ENCODE results near the gene RUNX2.
A peak's percentile ranks its signal among the peaks of the same experiment; 100 is the strongest.

Gene RUNX2

DNA sequence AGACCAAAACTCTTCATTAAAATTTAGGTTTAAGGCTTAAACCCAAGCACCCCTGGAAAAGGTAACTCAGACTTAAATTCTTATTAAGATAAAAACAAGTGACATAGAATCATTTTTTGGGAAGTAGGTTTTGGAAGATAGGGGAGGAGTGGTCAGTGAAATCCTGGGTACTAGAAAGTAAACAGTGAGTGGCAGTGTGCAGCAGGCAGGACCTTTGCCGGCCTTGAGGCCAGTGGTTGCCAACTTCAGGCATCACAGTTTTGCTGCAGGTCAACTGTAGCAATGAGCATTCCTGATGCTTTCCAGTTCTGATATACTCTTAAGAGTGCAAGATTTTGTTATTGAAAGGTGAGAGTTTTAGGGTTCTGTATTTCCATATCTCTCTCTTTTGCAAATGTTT, 118.9 kb downstream of the RUNX2 start:
- H3K4me1 ChIP-seq (ENCODE audit: control insufficient read depth, insufficient read depth, low read length) = peaks cover 12% of the 10 kb centered on the region
- TF ChIP-seq ZNF175 (tag by site-specific recombination; IDR thresholded peaks at IDR 0.05) (no peak), ZNF433 (tag by site-specific recombination; IDR thresholded peaks at IDR 0.05; ENCODE audit: low read depth) (no peak), PRDM1 (tag by site-specific recombination; IDR thresholded peaks at IDR 0.05) (peak; percentile 70), ZNF324 (tag by site-specific recombination; IDR thresholded peaks at IDR 0.05) (no peak), ZNF670 (tag by site-specific recombination; IDR thresholded peaks at IDR 0.05; ENCODE audit: low read depth) (no peak)
- TF ChIP-seq, protein P1, sequence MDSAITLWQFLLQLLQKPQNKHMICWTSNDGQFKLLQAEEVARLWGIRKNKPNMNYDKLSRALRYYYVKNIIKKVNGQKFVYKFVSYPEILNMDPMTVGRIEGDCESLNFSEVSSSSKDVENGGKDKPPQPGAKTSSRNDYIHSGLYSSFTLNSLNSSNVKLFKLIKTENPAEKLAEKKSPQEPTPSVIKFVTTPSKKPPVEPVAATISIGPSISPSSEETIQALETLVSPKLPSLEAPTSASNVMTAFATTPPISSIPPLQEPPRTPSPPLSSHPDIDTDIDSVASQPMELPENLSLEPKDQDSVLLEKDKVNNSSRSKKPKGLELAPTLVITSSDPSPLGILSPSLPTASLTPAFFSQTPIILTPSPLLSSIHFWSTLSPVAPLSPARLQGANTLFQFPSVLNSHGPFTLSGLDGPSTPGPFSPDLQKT (IDR thresholded peaks at IDR 0.05; ENCODE audit: borderline replicate concordance, low read depth, low read length) = no peak
- ChIA-PET POLR2A (no interaction called here), CTCF (no interaction called here)
- H3K9me3 ChIP-seq (ENCODE audit: control insufficient read depth, insufficient read depth, low read depth, low read length) = no peaks in the 10 kb centered on the region
- H3K4me3 ChIP-seq (ENCODE audit: low read depth, low read length) = no peak overlapping the region
- H3K36me3 ChIP-seq (ENCODE audit: control insufficient read depth in 2 of 2, insufficient read depth in 1 of 2, low read length in 2 of 2) = no peaks in the 10 kb centered on the region
- H3K27ac ChIP-seq (ENCODE audit: extremely low read depth, low read depth, low read length) = no peak overlapping the region

DNA sequence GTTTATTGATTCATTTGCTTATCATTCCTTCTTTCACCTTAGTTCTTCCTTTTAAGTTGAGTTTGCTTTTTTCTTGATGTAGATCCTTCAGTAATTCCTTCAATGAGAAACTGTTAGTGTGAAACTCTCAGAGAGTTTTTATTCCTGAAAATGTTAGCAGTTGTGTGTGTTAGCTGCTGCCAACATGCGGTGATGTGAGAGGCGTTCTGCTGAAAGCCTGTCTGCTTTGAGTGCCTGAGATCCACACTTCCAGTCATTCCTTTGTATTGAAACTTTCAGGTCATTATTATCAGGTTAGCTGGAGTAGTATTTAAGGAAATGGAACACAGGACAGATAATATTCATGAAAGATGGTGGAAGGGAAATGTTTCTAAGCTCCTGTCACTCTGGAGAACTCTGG, 119.6 kb downstream of the RUNX2 start:
- H3K4me3 ChIP-seq (ENCODE audit: low read depth, low read length) = no peak overlapping the region
- POLR2A ChIA-PET = no interaction called here
- no peak overlapping the region for H3K27ac ChIP-seq (ENCODE audit: extremely low read depth, low read depth, low read length)
- H3K4me1 ChIP-seq (ENCODE audit: control insufficient read depth, insufficient read depth, low read length) = peaks cover 12% of the 10 kb centered on the region
- no peak for TF ChIP-seq ZBTB20 (tag by site-specific recombination; IDR thresholded peaks at IDR 0.05)
- 0 out of 2 replicates have a peak, but pooled peaks have one; percentile 34 for TF ChIP-seq ZNF335 (tag by site-specific recombination; conservative IDR thresholded peaks at IDR 0.05)
- H3K36me3 ChIP-seq (ENCODE audit: control insufficient read depth in 2 of 2, insufficient read depth in 1 of 2, low read length in 2 of 2) = no peaks in the 10 kb centered on the region
- CTCF ChIA-PET = no interaction called here
- H3K9me3 ChIP-seq (ENCODE audit: control insufficient read depth, insufficient read depth, low read depth, low read length) = no peaks in the 10 kb centered on the region

DNA sequence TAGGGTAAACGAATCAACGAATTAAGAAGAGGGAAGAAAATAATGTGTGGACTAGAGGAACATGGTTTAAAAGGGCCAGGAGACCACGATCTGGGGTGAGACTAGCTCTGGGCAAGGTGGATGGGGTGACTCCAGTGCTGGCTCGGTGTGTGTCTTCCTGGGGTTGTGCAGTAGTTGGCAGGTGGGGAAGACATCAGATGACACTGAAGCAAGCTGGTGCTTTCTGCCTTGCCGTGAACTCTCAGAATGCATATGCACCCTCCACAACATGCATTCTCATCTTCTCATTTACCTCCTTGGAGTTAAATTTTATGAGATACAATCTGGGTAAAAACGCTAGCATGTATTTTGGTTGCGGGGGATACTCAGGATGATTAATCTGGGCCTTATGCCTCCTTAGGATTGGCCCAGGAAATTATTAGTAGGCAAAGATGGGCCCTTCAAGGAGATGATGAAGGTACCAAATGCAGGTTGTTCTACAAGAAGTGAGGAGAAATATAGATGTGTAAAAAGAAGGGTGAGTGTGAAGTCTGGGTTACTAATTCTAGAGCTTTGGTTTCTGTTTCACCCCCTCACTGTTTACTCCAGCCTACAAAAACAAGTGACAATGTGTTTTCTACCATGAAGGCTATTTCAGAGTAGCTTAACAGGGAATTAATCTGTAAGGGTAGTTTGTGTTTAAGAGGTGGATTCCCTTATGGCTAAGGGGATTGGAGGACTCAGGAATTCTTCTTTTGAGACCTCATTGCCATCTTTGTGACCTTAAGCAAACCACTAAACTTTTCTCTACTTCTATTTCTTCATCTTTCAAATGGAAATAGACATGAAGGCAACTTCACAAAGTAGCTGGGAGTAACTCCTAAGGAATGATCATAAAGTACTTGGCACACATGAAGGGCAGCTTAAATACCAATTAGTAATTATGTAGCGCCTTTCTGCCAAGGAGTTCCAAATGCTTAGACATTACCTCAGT, 120.6 kb downstream of the RUNX2 start:
- Histone ChIP-seq H3K27ac (ENCODE audit: extremely low read depth, low read depth, low read length) (no peak overlapping the region), H3K4me3 (ENCODE audit: low read depth, low read length) (no peak overlapping the region), H3K4me1 (ENCODE audit: control insufficient read depth, insufficient read depth, low read length) (peaks cover 12% of the 10 kb centered on the region), H3K36me3 (ENCODE audit: control insufficient read depth in 2 of 2, insufficient read depth in 1 of 2, low read length in 2 of 2) (no peaks in the 10 kb centered on the region), H3K9me3 (ENCODE audit: control insufficient read depth, insufficient read depth, low read depth, low read length) (no peaks in the 10 kb centered on the region)
- CTCF ChIA-PET = interaction anchor here (0.7 to 0.8 kb wide), 3 partner anchors 10 to 405 kb away, joined by 3 to 4 read pairs (median 3); no protein-coding TSS in a partner anchor
- POLR2A ChIA-PET = no interaction called here
- TF ChIP-seq ZNF555 (tag by site-specific recombination; conservative IDR thresholded peaks at IDR 0.05) = no peak
- no peak for TF ChIP-seq ZNF2 (tag by site-specific recombination; IDR thresholded peaks at IDR 0.05)
- TF ChIP-seq TCF7L2 (IDR thresholded peaks at IDR 0.05; ENCODE audit: borderline replicate concordance, low read depth, low read length) = no peak
- TF ChIP-seq, protein P2, sequence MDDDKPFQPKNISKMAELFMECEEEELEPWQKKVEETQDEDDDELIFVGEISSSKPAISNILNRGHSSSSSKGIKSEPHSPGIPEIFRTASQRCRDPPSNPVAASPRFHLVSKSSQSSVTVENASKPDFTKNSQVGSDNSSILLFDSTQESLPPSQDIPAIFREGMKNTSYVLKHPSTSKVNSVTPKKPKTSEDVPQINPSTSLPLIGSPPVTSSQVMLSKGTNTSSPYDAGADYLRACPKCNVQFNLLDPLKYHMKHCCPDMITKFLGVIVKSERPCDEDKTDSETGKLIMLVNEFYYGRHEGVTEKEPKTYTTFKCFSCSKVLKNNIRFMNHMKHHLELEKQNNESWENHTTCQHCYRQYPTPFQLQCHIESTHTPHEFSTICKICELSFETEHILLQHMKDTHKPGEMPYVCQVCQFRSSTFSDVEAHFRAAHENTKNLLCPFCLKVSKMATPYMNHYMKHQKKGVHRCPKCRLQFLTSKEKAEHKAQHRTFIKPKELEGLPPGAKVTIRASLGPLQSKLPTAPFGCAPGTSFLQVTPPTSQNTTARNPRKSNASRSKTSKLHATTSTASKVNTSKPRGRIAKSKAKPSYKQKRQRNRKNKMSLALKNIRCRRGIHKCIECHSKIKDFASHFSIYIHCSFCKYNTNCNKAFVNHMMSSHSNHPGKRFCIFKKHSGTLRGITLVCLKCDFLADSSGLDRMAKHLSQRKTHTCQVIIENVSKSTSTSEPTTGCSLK (tag by site-specific recombination; IDR thresholded peaks at IDR 0.05) = no peak
- TF ChIP-seq, protein P3, sequence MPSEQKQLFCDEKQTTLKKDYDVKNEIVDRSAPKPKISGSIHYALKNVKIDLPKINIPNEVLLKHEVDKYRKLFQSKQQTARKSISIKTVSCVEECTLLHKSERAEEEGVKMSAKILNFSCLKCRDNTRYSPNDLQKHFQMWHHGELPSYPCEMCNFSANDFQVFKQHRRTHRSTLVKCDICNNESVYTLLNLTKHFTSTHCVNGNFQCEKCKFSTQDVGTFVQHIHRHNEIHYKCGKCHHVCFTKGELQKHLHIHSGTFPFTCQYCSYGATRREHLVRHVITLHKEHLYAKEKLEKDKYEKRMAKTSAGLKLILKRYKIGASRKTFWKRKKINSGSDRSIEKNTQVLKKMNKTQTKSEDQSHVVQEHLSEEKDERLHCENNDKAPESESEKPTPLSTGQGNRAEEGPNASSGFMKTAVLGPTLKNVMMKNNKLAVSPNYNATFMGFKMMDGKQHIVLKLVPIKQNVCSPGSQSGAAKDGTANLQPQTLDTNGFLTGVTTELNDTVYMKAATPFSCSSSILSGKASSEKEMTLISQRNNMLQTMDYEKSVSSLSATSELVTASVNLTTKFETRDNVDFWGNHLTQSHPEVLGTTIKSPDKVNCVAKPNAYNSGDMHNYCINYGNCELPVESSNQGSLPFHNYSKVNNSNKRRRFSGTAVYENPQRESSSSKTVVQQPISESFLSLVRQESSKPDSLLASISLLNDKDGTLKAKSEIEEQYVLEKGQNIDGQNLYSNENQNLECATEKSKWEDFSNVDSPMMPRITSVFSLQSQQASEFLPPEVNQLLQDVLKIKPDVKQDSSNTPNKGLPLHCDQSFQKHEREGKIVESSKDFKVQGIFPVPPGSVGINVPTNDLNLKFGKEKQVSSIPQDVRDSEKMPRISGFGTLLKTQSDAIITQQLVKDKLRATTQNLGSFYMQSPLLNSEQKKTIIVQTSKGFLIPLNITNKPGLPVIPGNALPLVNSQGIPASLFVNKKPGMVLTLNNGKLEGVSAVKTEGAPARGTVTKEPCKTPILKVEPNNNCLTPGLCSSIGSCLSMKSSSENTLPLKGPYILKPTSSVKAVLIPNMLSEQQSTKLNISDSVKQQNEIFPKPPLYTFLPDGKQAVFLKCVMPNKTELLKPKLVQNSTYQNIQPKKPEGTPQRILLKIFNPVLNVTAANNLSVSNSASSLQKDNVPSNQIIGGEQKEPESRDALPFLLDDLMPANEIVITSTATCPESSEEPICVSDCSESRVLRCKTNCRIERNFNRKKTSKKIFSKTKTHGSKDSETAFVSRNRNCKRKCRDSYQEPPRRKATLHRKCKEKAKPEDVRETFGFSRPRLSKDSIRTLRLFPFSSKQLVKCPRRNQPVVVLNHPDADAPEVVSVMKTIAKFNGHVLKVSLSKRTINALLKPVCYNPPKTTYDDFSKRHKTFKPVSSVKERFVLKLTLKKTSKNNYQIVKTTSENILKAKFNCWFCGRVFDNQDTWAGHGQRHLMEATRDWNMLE (tag by site-specific recombination; conservative IDR thresholded peaks at IDR 0.05; ENCODE audit: low read depth) = no peak
- TF ChIP-seq, protein P4, sequence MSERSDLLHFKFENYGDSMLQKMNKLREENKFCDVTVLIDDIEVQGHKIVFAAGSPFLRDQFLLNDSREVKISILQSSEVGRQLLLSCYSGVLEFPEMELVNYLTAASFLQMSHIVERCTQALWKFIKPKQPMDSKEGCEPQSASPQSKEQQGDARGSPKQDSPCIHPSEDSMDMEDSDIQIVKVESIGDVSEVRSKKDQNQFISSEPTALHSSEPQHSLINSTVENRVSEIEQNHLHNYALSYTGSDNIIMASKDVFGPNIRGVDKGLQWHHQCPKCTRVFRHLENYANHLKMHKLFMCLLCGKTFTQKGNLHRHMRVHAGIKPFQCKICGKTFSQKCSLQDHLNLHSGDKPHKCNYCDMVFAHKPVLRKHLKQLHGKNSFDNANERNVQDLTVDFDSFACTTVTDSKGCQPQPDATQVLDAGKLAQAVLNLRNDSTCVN (tag by site-specific recombination; optimal IDR thresholded peaks at IDR 0.05) = no peak
- no peak for TF ChIP-seq GFI1B (tag by site-specific recombination; IDR thresholded peaks at IDR 0.05)
- TF ChIP-seq, protein P5, sequence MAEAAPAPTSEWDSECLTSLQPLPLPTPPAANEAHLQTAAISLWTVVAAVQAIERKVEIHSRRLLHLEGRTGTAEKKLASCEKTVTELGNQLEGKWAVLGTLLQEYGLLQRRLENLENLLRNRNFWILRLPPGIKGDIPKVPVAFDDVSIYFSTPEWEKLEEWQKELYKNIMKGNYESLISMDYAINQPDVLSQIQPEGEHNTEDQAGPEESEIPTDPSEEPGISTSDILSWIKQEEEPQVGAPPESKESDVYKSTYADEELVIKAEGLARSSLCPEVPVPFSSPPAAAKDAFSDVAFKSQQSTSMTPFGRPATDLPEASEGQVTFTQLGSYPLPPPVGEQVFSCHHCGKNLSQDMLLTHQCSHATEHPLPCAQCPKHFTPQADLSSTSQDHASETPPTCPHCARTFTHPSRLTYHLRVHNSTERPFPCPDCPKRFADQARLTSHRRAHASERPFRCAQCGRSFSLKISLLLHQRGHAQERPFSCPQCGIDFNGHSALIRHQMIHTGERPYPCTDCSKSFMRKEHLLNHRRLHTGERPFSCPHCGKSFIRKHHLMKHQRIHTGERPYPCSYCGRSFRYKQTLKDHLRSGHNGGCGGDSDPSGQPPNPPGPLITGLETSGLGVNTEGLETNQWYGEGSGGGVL (tag by site-specific recombination; IDR thresholded peaks at IDR 0.05) = no peak
